GM12875 (cell line): Measurements from ENCODE around the gene ELAC1.

Experiments
- H3K4me3 ChIP-seq: one replicate; pipeline ENCODE4 v1.5.1; 2011; ENCODE audit warnings: low read depth, low read length, control low read depth
- TF ChIP-seq, protein P1 (sequence below): IDR thresholded peaks from 2 replicates; pipeline ENCODE4 v1.5.1; 2011; ENCODE audit warnings: low read depth, mild to moderate bottlenecking, control low read depth, inconsistent platforms, low read length, moderate library complexity, borderline replicate concordance; ENCODE audit not compliant: insufficient read depth

The ELAC1 gene

GRCh38 chr18:50967714-50968661 is at the start of gene ELAC1:
TSS of gene ELAC1 (plus strand) at chr18:50968040. CDS start at chr18:50974405, 6,365 bp downstream.
- TF ChIP-seq, protein P1, sequence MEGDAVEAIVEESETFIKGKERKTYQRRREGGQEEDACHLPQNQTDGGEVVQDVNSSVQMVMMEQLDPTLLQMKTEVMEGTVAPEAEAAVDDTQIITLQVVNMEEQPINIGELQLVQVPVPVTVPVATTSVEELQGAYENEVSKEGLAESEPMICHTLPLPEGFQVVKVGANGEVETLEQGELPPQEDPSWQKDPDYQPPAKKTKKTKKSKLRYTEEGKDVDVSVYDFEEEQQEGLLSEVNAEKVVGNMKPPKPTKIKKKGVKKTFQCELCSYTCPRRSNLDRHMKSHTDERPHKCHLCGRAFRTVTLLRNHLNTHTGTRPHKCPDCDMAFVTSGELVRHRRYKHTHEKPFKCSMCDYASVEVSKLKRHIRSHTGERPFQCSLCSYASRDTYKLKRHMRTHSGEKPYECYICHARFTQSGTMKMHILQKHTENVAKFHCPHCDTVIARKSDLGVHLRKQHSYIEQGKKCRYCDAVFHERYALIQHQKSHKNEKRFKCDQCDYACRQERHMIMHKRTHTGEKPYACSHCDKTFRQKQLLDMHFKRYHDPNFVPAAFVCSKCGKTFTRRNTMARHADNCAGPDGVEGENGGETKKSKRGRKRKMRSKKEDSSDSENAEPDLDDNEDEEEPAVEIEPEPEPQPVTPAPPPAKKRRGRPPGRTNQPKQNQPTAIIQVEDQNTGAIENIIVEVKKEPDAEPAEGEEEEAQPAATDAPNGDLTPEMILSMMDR = 0 out of 2 replicates have a peak, but pooled peaks have one; percentile 5
- peak within 1 kb of the TSS; percentile 78 for H3K4me3 ChIP-seq

- TF ChIP-seq, protein P1 = no peak
- H3K4me3 ChIP-seq = no peak overlapping the region
Observed at GRCh38 chr18:50918153-50918552, 49.7 kb upstream of the ELAC1 start.

- TF ChIP-seq, protein P1 = no peak
- H3K4me3 ChIP-seq = no peak overlapping the region
Observed at GRCh38 chr18:50924372-50924771, 43.5 kb upstream of the ELAC1 start.

GRCh38 chr18:50926521-50926920 is 41.3 kb upstream of the ELAC1 start:
- H3K4me3 ChIP-seq = no peak overlapping the region
- TF ChIP-seq, protein P1 = no peak

GRCh38 chr18:50928551-50928950 is 39.3 kb upstream of the ELAC1 start:
- no peak overlapping the region for H3K4me3 ChIP-seq
- TF ChIP-seq, protein P1 = no peak

DNA sequence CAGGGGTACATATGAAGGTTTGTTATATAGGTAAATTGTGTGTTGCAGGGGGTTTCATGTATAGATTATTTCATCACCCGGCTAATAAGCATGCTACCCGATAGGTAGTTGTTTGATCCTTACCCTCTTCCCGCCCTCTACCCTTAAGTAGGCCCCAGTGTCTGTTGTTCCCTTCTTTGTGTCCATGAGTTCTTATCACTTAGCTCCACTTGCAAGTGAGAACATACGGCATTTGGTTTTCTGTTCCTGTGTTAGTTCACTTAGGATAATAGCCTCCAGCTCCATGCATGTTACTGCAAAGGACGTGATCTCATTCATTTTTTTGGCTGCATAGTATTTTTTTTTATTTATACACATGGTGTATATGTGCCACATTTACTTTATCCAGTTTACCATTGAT is 34.2 kb upstream of the ELAC1 start:
- TF ChIP-seq, protein P1 = no peak
- H3K4me3 ChIP-seq = no peak overlapping the region
